Kidney (tissue), 14 donors: ENCODE measurements around the gene PHACTR3. TPM values are rescaled to one million over a fixed set of nuclear protein-coding genes. Genes with fewer than 3 reads are reported as not detected.

ENCODE experiments used
- DNase-seq, 5 donors: peaks; one replicate each; pipeline ENCODE4 v3.0.0-alpha.2; 2013 to 2020
- FAIRE-seq: peaks from 2 replicates; lab custom pipeline; 2012; peaks lifted over from hg19 to GRCh38; lab: Jason Lieb, UNC
- H3K27ac ChIP-seq, 2 donors: one replicate each; pipeline ENCODE4 v1.7.0; 2013; ENCODE audit warnings: low read depth in 2 of 2, low read length in 2 of 2, inconsistent platforms in 1 of 2
- H3K27me3 ChIP-seq: one replicate; pipeline ENCODE4 v1.7.1; 2013; ENCODE audit warnings: low read length, inconsistent platforms; ENCODE audit not compliant: control insufficient read depth, insufficient read depth
- H3K36me3 ChIP-seq, 3 donors: one replicate each; pipeline versions ENCODE4 v1.7.0 to v1.7.1; 2013; ENCODE audit warnings: low read length in 3 of 3, control low read depth in 1 of 3, inconsistent platforms in 1 of 3; ENCODE audit not compliant: insufficient read depth in 3 of 3, control insufficient read depth in 2 of 3
- H3K4me1 ChIP-seq, 3 donors: one replicate each; pipeline versions ENCODE4 v1.7.0 to v1.7.1; 2013; ENCODE audit warnings: low read length in 3 of 3, inconsistent platforms in 1 of 3, low read depth in 1 of 3; ENCODE audit not compliant: control insufficient read depth in 2 of 3, insufficient read depth in 2 of 3
- H3K4me3 ChIP-seq, 3 donors: one replicate each; pipeline versions ENCODE4 v1.7.0 to v1.8.1; 2013; ENCODE audit warnings: low read length in 3 of 3, control low read depth in 1 of 3, inconsistent platforms in 1 of 3
- H3K9ac ChIP-seq, 3 donors: one replicate each; pipeline versions ENCODE4 v1.7.0 to v1.7.1; 2013; ENCODE audit warnings: low read length in 3 of 3, control low read depth in 1 of 3, inconsistent platforms in 1 of 3
- H3K9me3 ChIP-seq, 3 donors: one replicate each; pipeline versions ENCODE4 v1.7.0 to v1.7.1; 2013; ENCODE audit warnings: low read length in 3 of 3, control low read depth in 1 of 3, inconsistent platforms in 1 of 3; ENCODE audit not compliant: control insufficient read depth in 2 of 3, insufficient read depth in 1 of 3
- intact Hi-C: fragments of 100-400 bp; cut with DNase I; formaldehyde crosslinking; loops from one replicate; pipeline ENCODE4 v1.11.1; 2022
- polyA plus RNA-seq: library from polyadenylated mRNA; stranded (reverse); fragments of 350-450 nt; fragmentation: Illumina TruSeq; extraction: RNeasy Lipid Tissue Mini Kit (QIAGEN cat#74804); gene quantifications from one replicate; pipeline ENCODE4 v1.2.3, GENCODE V29; 2014; ENCODE audit warnings: low read depth, low replicate concordance; ENCODE audit not compliant: insufficient read depth
- total RNA-seq: library from RNA; stranded (reverse); fragmentation: NEBNext Ultra II Directional; extraction: Animal tissue kit (Norgen Biotek cat#: 25700); gene quantifications from one replicate; pipeline ENCODE4 v1.2.1, GENCODE V29; 2021
- TF ChIP-seq, protein P1 (sequence below): IDR thresholded peaks from 3 replicates; pipeline ENCODE4 v1.5.1; 2012; ENCODE audit warnings: mild to moderate bottlenecking, moderate library complexity, borderline replicate concordance; ENCODE audit not compliant: insufficient read depth; ENCODE audit errors: extremely low read depth
- donor health status: control.
- donor health status: control.
- donor health status: control.
- donor health status: control.
- donor health status: control.
- donor health status: DM: yes; HTN: yes; CAD: no.
- donor health status: Normal renal cell carcinoma (clear cell type).

The PHACTR3 gene
- total and polyA plus RNA-seq, 2 donors from 2014 or later: 1.7 to 12.3 TPM

DNA sequence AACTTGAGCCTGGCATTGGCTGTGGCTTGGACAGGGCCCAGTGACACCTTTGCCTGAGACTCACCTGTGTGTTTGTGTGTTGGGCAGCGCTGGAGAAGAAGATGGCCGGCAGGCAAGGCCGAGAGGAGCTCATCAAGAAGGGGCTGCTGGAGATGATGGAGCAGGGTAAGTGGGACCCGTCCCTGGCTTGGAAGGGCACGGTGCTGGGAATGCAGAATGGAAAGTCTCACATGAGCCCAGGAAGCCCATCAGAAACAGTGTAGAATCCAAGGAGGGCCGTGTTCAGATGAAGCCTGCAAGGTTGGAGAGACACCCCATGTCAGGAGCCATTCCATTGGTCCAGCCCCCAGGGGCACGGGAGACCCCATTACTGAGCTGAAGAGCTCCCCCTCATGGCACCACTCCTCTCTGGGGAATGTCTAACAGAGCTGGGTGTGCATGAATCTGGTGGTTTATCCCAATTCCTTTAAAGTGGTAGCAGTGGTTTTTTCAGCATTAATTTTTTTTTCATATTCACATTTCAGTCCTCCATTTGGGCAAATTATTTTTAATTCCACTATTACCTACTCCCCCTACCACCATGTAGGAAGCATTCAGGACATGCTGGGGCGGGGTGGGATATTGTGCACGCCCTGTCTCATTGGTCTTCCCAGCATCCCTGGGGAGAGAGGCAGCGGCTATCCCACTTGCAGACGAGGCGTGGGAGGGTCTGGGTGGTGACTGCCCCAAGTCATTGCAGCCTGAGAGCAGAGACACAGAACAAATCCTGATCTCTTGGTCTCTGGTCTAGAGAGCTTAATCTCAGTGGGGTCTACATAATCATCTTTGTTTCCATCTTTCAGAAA, 143.6 kb downstream of the PHACTR3 start:
- Histone ChIP-seq H3K36me3 (no peaks in the 10 kb centered on the region), H3K9me3 (no peaks in the 10 kb centered on the region), H3K9ac (no peak overlapping the region), H3K4me1 (peaks cover 0 to 3% (median 0%) of the 10 kb centered on the region in 3 donors), H3K27ac (no peak overlapping the region), H3K27me3 (no peaks in the 10 kb centered on the region), H3K4me3 (no peak overlapping the region)
- no peak for DNase-seq
- intact Hi-C loops: no loop called here
- no peak for FAIRE-seq
- TF ChIP-seq, protein P1, sequence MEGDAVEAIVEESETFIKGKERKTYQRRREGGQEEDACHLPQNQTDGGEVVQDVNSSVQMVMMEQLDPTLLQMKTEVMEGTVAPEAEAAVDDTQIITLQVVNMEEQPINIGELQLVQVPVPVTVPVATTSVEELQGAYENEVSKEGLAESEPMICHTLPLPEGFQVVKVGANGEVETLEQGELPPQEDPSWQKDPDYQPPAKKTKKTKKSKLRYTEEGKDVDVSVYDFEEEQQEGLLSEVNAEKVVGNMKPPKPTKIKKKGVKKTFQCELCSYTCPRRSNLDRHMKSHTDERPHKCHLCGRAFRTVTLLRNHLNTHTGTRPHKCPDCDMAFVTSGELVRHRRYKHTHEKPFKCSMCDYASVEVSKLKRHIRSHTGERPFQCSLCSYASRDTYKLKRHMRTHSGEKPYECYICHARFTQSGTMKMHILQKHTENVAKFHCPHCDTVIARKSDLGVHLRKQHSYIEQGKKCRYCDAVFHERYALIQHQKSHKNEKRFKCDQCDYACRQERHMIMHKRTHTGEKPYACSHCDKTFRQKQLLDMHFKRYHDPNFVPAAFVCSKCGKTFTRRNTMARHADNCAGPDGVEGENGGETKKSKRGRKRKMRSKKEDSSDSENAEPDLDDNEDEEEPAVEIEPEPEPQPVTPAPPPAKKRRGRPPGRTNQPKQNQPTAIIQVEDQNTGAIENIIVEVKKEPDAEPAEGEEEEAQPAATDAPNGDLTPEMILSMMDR: no peak

DNA sequence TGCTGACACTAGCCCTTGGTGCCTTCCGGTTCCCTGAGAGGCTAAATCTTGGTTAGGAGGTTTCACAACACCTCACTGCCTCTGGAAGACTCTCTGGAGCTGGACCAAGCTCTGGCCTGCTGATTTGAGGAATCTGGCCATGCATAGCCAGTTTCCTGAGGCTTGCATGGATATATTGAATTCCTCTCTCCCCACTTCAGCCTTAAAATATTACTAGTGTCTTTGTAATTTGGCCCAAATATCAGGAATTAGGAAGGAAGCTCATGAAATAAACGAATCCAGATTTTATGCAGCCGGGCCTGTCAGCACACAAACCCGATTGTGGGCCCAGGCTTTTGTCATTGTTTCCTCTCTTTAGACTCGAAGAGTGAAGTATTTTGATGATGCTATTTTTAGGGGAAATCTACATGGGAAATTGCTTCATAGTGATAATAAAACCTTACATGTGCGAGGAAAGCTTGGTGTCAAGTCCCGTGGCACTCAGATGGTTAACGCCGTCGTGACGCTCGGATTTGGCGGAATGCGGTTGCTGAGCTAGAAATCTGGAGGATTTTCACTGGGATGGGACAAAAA, 144.4 kb downstream of the PHACTR3 start:
- Histone ChIP-seq H3K27me3 (no peaks in the 10 kb centered on the region), H3K36me3 (no peaks in the 10 kb centered on the region), H3K4me1 (peaks cover 0 to 3% (median 0%) of the 10 kb centered on the region in 3 donors), H3K27ac (no peak overlapping the region), H3K9me3 (no peaks in the 10 kb centered on the region), H3K4me3 (no peak overlapping the region), H3K9ac (no peak overlapping the region)
- TF ChIP-seq, protein P1: no peak
- intact Hi-C loops: no loop called here
- DNase-seq (no peak), FAIRE-seq (no peak)

DNA sequence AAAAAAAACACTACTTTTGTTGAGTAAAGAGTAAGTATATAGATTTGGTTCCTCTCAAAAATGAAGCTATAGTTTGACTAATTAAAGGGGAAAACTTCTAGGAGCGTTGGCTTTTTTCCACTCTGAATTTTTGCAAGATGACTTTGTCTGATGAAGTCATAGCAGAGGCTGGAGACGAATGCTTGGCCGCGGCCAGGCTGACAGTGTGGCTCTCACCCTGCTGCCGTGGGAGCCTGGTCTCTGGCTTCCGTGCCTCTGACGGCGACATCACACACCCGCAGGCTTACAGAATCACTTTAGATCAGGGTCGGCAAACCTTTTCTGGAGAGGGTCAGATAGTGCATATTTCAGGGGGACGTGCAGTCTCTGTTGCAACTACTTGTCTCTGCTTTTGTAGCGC, 145.0 kb downstream of the PHACTR3 start:
- TF ChIP-seq, protein P1: no peak
- no peaks in the 10 kb centered on the region for H3K9me3 ChIP-seq
- intact Hi-C loops: no loop called here
- H3K4me3 ChIP-seq: no peak overlapping the region
- no peak for DNase-seq
- FAIRE-seq: no peak
- no peak overlapping the region for H3K27ac ChIP-seq
- H3K27me3 ChIP-seq: no peaks in the 10 kb centered on the region
- H3K36me3 ChIP-seq: no peaks in the 10 kb centered on the region
- H3K4me1 ChIP-seq: peaks cover 0 to 3% (median 0%) of the 10 kb centered on the region in 3 donors
- no peak overlapping the region for H3K9ac ChIP-seq
